Measurements from ENCODE around the gene XCL2.
A peak's percentile ranks its signal among the peaks of the same experiment; 100 is the strongest.

Gene XCL2

GRCh38 chr1:168512864-168513595, 30.8 kb downstream of the XCL2 start:
- DNase-seq = no peak

- DNase-seq = no peak
Observed at GRCh38 chr1:168509875-168510791, 33.7 kb downstream of the XCL2 start.

- no peak for DNase-seq
Observed at GRCh38 chr1:168509210-168509609, 34.6 kb downstream of the XCL2 start.

GRCh38 chr1:168507828-168508227, 36.0 kb downstream of the XCL2 start:
- no peak for DNase-seq

- no peak for DNase-seq
Observed at GRCh38 chr1:168507231-168507630, 36.6 kb downstream of the XCL2 start.

GRCh38 chr1:168506204-168506819, 37.5 kb downstream of the XCL2 start:
- no peak for DNase-seq

GRCh38 chr1:168505006-168505405, 38.8 kb downstream of the XCL2 start:
- no peak for DNase-seq

GRCh38 chr1:168504064-168504837, 39.5 kb downstream of the XCL2 start:
- peak; percentile 28 for DNase-seq

GRCh38 chr1:168499688-168500049, 44.1 kb downstream of the XCL2 start:
- DNase-seq = no peak

GRCh38 chr1:168498956-168499687, 44.7 kb downstream of the XCL2 start:
- no peak for DNase-seq

- peak; percentile 75 for DNase-seq
Observed at GRCh38 chr1:168498159-168498631, 45.6 kb downstream of the XCL2 start.

- DNase-seq = no peak
Observed at GRCh38 chr1:168497376-168497950, 46.3 kb downstream of the XCL2 start.

- DNase-seq = no peak
Observed at GRCh38 chr1:168491527-168492164, 52.2 kb downstream of the XCL2 start.
